Omental fat pad (tissue), 4 donors: ENCODE measurements around the gene FNDC3A. TPM values are rescaled to one million over a fixed set of nuclear protein-coding genes. Genes with fewer than 3 reads are reported as not detected.
"Not testable (repeated sequence)": the region's sequence is repeated elsewhere in the genome, so short reads cannot be mapped to it uniquely, and the experiment has no call there.

Source experiments
- ATAC-seq: fragments of 150-250 bp; one replicate; pipeline ENCODE4 v1.9.1; 2016; ENCODE audit warnings: mild to moderate bottlenecking, moderate library complexity; ENCODE audit not compliant: low FRiP score
- DNase-seq: peaks from one replicate; pipeline ENCODE4 v3.0.0-alpha.2; 2019; ENCODE audit warnings: low spot score
- CTCF ChIP-seq, 3 donors: fragments of 450-650 bp; IDR thresholded peaks; one replicate each; pipeline ENCODE4 v1.5.1; 2016 to 2017; ENCODE audit warnings: antibody characterized with exemption in 3 of 3, mild to moderate bottlenecking in 3 of 3, moderate library complexity in 2 of 3
- total RNA-seq, 4 donors: library from RNA; depleted of rRNA; stranded (reverse); fragments of >200 nt; gene quantifications; one replicate each; pipeline ENCODE4 v1.1.0, GENCODE V29; 2016

FNDC3A gene
- total RNA-seq, 4 donors from 2014 or later = 53.7 to 59.8 (median 56.4) TPM

- DNase-seq = no peak
- no peak for TF ChIP-seq CTCF (IDR thresholded peaks at IDR 0.05)
Measured at GRCh38 chr13:49053215-49053614, 77.5 kb downstream of the FNDC3A start.

DNA sequence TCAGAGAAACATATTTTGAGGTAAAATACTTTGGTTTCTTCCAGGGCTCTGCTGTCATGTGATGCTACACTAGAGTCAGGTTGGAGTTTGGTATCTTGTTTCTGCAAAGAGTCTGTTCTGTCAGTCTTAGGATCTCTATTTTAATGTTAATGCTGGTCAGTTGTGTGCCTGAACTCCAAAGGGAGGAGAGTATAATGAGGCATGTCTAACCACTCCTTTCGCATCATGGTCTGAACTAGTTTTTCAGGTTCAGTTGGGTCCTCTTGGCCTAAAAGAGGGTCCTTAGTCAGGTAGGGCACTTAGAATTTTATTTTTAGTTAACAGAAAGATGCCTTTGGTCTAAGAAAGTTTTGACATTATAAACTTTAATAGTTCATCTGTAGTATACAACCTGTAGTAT, 78.2 kb downstream of the FNDC3A start:
- no peak for TF ChIP-seq CTCF (IDR thresholded peaks at IDR 0.05)
- ATAC-seq (no peak), DNase-seq (no peak)

More at GRCh38 chr13:49053215-49053614, 77.5 kb downstream of the FNDC3A start:
- ATAC-seq = no peak

DNA sequence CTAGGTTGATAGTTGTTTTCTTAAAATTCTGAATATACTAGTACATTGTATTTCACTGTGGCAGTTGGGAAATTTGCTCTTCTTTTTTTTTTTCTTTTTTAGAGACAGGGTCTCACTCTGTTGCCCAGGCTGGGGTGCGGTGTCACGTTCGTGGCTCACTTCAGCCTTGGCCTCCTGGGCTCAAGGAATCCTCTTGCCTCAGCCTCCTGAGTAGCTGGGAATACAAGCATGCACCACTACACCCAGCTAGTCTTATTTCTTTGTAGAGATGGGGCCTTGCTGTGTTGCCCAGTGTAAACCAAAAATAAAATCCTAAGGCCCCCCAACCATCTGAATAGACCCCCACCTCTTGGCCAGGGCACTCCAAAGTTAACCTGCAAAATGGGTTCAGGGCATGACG, 79.3 kb downstream of the FNDC3A start:
- DNase-seq (no peak), ATAC-seq (no peak)
- TF ChIP-seq CTCF (IDR thresholded peaks at IDR 0.05) = no peak

DNA sequence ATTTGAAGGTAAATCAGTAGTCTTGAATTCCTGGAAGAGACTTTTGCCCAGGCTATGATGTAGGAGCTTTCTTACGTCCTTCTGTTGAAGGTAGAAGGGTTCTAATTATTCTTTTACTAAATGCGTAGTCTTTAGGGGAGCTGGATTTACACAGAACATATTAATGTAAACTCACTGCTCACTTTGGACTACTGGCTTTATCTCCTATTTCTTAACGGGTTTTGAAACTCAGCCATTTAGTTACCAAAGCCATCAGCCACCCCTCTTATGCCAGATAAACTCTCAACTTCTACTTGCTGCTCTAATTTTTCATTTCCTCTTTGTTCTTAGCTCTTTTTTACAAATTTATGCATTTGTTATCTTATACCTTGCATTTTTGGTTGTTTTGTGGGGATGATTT, 81.5 kb downstream of the FNDC3A start:
- ATAC-seq (no peak), DNase-seq (no peak)
- no peak for TF ChIP-seq CTCF (IDR thresholded peaks at IDR 0.05)

DNA sequence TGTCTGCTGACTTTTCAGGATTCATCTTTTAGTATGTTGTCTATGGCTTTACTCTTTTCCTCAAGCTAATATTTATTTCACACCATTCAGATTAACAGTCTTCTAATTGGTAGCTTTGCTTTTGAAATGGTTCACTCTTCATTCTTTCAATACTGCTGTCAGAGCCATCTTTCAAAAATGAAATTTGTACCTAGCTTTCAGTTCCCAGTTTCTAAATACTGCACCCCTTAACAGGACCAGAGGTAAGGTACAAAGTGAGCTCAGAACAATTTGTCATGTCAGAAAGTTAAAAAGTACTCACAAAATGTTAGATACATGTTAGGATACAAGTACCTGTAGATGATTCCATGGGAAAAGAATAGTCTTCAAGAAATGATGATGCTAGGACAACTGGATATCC, 83.0 kb downstream of the FNDC3A start:
- DNase-seq (no peak), ATAC-seq (no peak)
- no peak for TF ChIP-seq CTCF (IDR thresholded peaks at IDR 0.05)

DNA sequence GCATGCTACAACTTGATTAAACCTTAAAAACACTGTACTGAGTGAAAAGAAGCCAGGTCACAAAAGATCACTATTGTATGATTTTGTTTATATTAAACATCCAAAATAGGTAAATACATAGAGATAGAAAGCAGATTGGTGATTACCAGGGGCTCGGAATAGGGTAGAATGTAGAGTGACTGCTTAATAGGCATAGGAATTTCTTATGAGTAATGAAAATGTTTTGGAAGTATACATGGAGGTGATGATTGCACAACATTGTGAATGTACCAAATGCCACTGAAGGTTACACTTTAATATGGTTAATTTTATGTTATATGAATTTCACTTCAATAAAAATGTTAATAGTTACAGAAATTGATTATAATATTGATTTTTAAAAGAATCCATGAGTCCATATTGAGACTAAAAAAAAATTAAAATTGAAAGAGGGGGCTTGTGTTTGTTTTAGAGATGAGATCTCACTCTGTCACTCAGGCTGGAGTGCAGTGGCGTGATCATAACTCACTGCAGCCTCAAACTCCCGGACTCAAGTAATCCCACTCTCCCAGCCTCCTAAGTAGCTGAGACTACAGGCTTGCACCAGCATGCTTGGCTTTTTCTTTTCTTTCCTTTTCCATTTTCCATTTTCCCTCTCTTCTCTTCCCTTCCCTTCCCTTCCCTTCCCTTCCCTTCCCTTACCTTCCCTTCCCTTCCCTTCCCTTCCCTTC, 85.1 kb downstream of the FNDC3A start:
- TF ChIP-seq CTCF (IDR thresholded peaks at IDR 0.05) = no peak
- ATAC-seq = no peak
- no peak for DNase-seq

GRCh38 chr13:49061388-49061752, 85.7 kb downstream of the FNDC3A start:
- DNase-seq, ATAC-seq: not testable (repeated sequence)
